Measurements from ENCODE around the gene PDILT. TPM values are rescaled to one million over a fixed set of nuclear protein-coding genes. Genes with fewer than 3 reads are reported as not detected.

PDILT gene
- total RNA-seq, 4 donors from 2014 or later, result not detected

GRCh38 chr16:20393801-20394577 lies 10.5 kb downstream of the PDILT start:
- intact Hi-C loops (cut with DNase I; ENCODE audit: low total_unique reads), result loop anchor here (5.0 kb wide), 1 partner anchor 492 kb away; no protein-coding TSS in a partner anchor
- H3K4me3 ChIP-seq (ENCODE audit: low read depth, poor library complexity, severe bottlenecking), result no peak overlapping the region
- TF ChIP-seq CTCF (IDR thresholded peaks at IDR 0.05), result no peak
- no peak for TF ChIP-seq POLR2A (IDR thresholded peaks at IDR 0.05)
- WGBS, 2 donors, result 46 to 54% methylated on average over 2 of the region's 2 CpGs
- peak in 1 of 2 donors; percentile 66 for DNase-seq (ENCODE audit: low spot score in 2 of 2)

GRCh38 chr16:20391045-20391444 lies 13.5 kb downstream of the PDILT start:
- H3K4me3 ChIP-seq (ENCODE audit: low read depth, poor library complexity, severe bottlenecking), result no peak overlapping the region
- whole genome bisulfite sequencing, 2 donors, result 95% methylated on average over 5 of the region's 5 CpGs
- intact Hi-C loops (cut with DNase I; ENCODE audit: low total_unique reads), result loop anchor here (5.0 kb wide), 1 partner anchor 489 kb away; no protein-coding TSS in a partner anchor
- DNase-seq (ENCODE audit: low spot score in 2 of 2), result no peak
- TF ChIP-seq POLR2A (IDR thresholded peaks at IDR 0.05) (no peak), CTCF (IDR thresholded peaks at IDR 0.05) (no peak)

- no peak overlapping the region for H3K4me3 ChIP-seq (ENCODE audit: low read depth, poor library complexity, severe bottlenecking)
- no peak for DNase-seq (ENCODE audit: low spot score in 2 of 2)
- WGBS, 2 donors, result 31 to 53% methylated on average over 1 of the region's 1 CpG
- TF ChIP-seq POLR2A (IDR thresholded peaks at IDR 0.05), result no peak
- no peak for TF ChIP-seq CTCF (IDR thresholded peaks at IDR 0.05)
- intact Hi-C loops (cut with DNase I; ENCODE audit: low total_unique reads), result no loop called here
Observed at GRCh38 chr16:20388854-20389253, 15.7 kb downstream of the PDILT start.

- no peak overlapping the region for H3K4me3 ChIP-seq (ENCODE audit: low read depth, poor library complexity, severe bottlenecking)
- 86 to 95% methylated on average over 3 of the region's 3 CpGs for WGBS, 2 donors
- TF ChIP-seq CTCF (IDR thresholded peaks at IDR 0.05) (no peak), POLR2A (IDR thresholded peaks at IDR 0.05) (no peak)
- intact Hi-C loops (cut with DNase I; ENCODE audit: low total_unique reads), result no loop called here
- DNase-seq (ENCODE audit: low spot score in 2 of 2), result no peak
Observed at GRCh38 chr16:20387978-20388377, 16.6 kb downstream of the PDILT start.

- H3K4me3 ChIP-seq (ENCODE audit: low read depth, poor library complexity, severe bottlenecking), result no peak overlapping the region
- DNase-seq (ENCODE audit: low spot score in 2 of 2), result peak; percentile 21 to 92
- intact Hi-C loops (cut with DNase I; ENCODE audit: low total_unique reads), result no loop called here
- no peak for TF ChIP-seq CTCF (IDR thresholded peaks at IDR 0.05)
- 20 to 26% methylated on average over 29 to 30 of the region's 30 CpGs for WGBS, 2 donors
Observed at GRCh38 chr16:20385844-20386832, 18.4 kb downstream of the PDILT start.

Data from lower leg skin (tissue), 4 donors.